ENCODE data around the gene ARHGEF2.

Gene ARHGEF2

GRCh38 chr1:155942578-155943141 is 35.7 kb downstream of the ARHGEF2 start:
- Histone ChIP-seq H3K27ac (replicated peaks; ENCODE audit: low read length) (no peak overlapping the region), H3K36me3 (replicated peaks in 1 of 2; ENCODE audit: control insufficient read depth in 2 of 2, insufficient read depth in 2 of 2, low read length in 2 of 2) (peaks cover 8 to 19% of the 10 kb centered on the region in 2 donors), H3K9ac (ENCODE audit: low read depth, low read length, poor library complexity) (no peak overlapping the region), H3K23ac (ENCODE audit: low read depth, low read length, poor library complexity) (no peak overlapping the region), H4K8ac (ENCODE audit: low read depth, low read length) (no peak overlapping the region), H2BK12ac (ENCODE audit: low read length) (no peak overlapping the region), H2BK15ac (ENCODE audit: low read length) (no peak overlapping the region), H3K4ac (ENCODE audit: low read length) (no peak overlapping the region), H3K4me1 (ENCODE audit: control insufficient read depth in 2 of 2, insufficient read depth in 1 of 2, low read depth in 1 of 2, low read length in 2 of 2) (peaks cover 5 to 14% of the 10 kb centered on the region in 2 donors), H3K9me3 (replicated peaks in 1 of 2; ENCODE audit: control insufficient read depth in 2 of 2, insufficient read depth in 1 of 2, low read depth in 1 of 2, low read length in 2 of 2) (no peaks in the 10 kb centered on the region), H3K18ac (ENCODE audit: low read length) (no peak overlapping the region), H3K27me3 (ENCODE audit: control insufficient read depth in 3 of 3, insufficient read depth in 3 of 3, low read depth in 1 of 3, low read length in 3 of 3) (no peaks in the 10 kb centered on the region), H2AK5ac (ENCODE audit: low read depth, low read length) (peak overlapping the region; percentile 40), H2BK5ac (ENCODE audit: low read length) (no peak overlapping the region), H3K4me2 (ENCODE audit: insufficient read depth, low read length, poor library complexity, severe bottlenecking) (no peak overlapping the region), H3K14ac (ENCODE audit: low read length) (no peak overlapping the region), H3K4me3 (ENCODE audit: low read length in 2 of 2) (no peak overlapping the region), H3K79me1 (ENCODE audit: low read depth, low read length) (no peaks in the 10 kb centered on the region), H2BK120ac (ENCODE audit: low read depth, low read length) (no peak overlapping the region), H4K91ac (ENCODE audit: low read depth, low read length, poor library complexity) (no peak overlapping the region), H2AFZ (ENCODE audit: low read length) (no peak overlapping the region)
- no peak for DNase-seq (ENCODE audit: low spot score)
- WGBS, 2 donors (ENCODE audit: extremely low coverage in 2 of 2, insufficient read length in 2 of 2, insufficient replicate concordance in 1 of 2), result no CpG with 5 or more reads among the region's 11 CpGs

GRCh38 chr1:155941845-155942531 is 36.4 kb downstream of the ARHGEF2 start:
- no peak overlapping the region for H3K27ac ChIP-seq (replicated peaks; ENCODE audit: low read length)
- H3K4me2 ChIP-seq (ENCODE audit: insufficient read depth, low read length, poor library complexity, severe bottlenecking), result no peak overlapping the region
- no peak overlapping the region for H3K4ac ChIP-seq (ENCODE audit: low read length)
- H3K4me1 ChIP-seq (ENCODE audit: control insufficient read depth in 2 of 2, insufficient read depth in 1 of 2, low read depth in 1 of 2, low read length in 2 of 2), result peaks cover 5 to 14% of the 10 kb centered on the region in 2 donors
- H3K27me3 ChIP-seq (ENCODE audit: control insufficient read depth in 3 of 3, insufficient read depth in 3 of 3, low read depth in 1 of 3, low read length in 3 of 3), result no peaks in the 10 kb centered on the region
- H2BK120ac ChIP-seq (ENCODE audit: low read depth, low read length), result no peak overlapping the region
- H4K91ac ChIP-seq (ENCODE audit: low read depth, low read length, poor library complexity), result no peak overlapping the region
- H3K23ac ChIP-seq (ENCODE audit: low read depth, low read length, poor library complexity), result peak overlapping the region; percentile 70
- no peak overlapping the region for H2AK5ac ChIP-seq (ENCODE audit: low read depth, low read length)
- no CpG with 5 or more reads among the region's 29 CpGs for WGBS, 2 donors (ENCODE audit: extremely low coverage in 2 of 2, insufficient read length in 2 of 2, insufficient replicate concordance in 1 of 2)
- no peaks in the 10 kb centered on the region for H3K79me1 ChIP-seq (ENCODE audit: low read depth, low read length)
- H3K36me3 ChIP-seq (replicated peaks in 1 of 2; ENCODE audit: control insufficient read depth in 2 of 2, insufficient read depth in 2 of 2, low read length in 2 of 2), result peaks cover 4 to 12% of the 10 kb centered on the region in 2 donors
- no peak overlapping the region for H3K14ac ChIP-seq (ENCODE audit: low read length)
- H2AFZ ChIP-seq (ENCODE audit: low read length), result no peak overlapping the region
- DNase-seq (ENCODE audit: low spot score), result no peak
- H3K4me3 ChIP-seq (ENCODE audit: low read length in 2 of 2), result no peak overlapping the region
- H2BK15ac ChIP-seq (ENCODE audit: low read length), result no peak overlapping the region
- H4K8ac ChIP-seq (ENCODE audit: low read depth, low read length), result peak overlapping the region; percentile 45
- no peak overlapping the region for H3K18ac ChIP-seq (ENCODE audit: low read length)
- H2BK12ac ChIP-seq (ENCODE audit: low read length), result no peak overlapping the region
- H3K9me3 ChIP-seq (replicated peaks in 1 of 2; ENCODE audit: control insufficient read depth in 2 of 2, insufficient read depth in 1 of 2, low read depth in 1 of 2, low read length in 2 of 2), result no peaks in the 10 kb centered on the region
- peak overlapping the region; percentile 18 for H3K9ac ChIP-seq (ENCODE audit: low read depth, low read length, poor library complexity)
- no peak overlapping the region for H2BK5ac ChIP-seq (ENCODE audit: low read length)

GRCh38 chr1:155940993-155941844 is 37.1 kb downstream of the ARHGEF2 start, which contains the start of gene RXFP4:
Gene RXFP4 (plus strand): TSS chr1:155941638. CDS start chr1:155941710, 72 bp downstream.
- Histone ChIP-seq H2AK5ac (ENCODE audit: low read depth, low read length) (no peak within 1 kb of the TSS), H3K4me3 (ENCODE audit: low read length in 2 of 2) (no peak within 1 kb of the TSS), H4K91ac (ENCODE audit: low read depth, low read length, poor library complexity) (no peak within 1 kb of the TSS), H3K4ac (ENCODE audit: low read length) (no peak within 1 kb of the TSS), H3K18ac (ENCODE audit: low read length) (no peak within 1 kb of the TSS), H2BK120ac (ENCODE audit: low read depth, low read length) (no peak within 1 kb of the TSS), H3K36me3 (replicated peaks in 1 of 2; ENCODE audit: control insufficient read depth in 2 of 2, insufficient read depth in 2 of 2, low read length in 2 of 2) (peaks cover 3 to 4% of the 10 kb centered on the region in 2 donors), H4K8ac (ENCODE audit: low read depth, low read length) (peak within 1 kb of the TSS; percentile 45), H2BK5ac (ENCODE audit: low read length) (no peak within 1 kb of the TSS), H3K4me2 (ENCODE audit: insufficient read depth, low read length, poor library complexity, severe bottlenecking) (no peak within 1 kb of the TSS), H3K9me3 (replicated peaks in 1 of 2; ENCODE audit: control insufficient read depth in 2 of 2, insufficient read depth in 1 of 2, low read depth in 1 of 2, low read length in 2 of 2) (no peaks in the 10 kb centered on the region), H3K79me1 (ENCODE audit: low read depth, low read length) (no peaks in the 10 kb centered on the region), H2BK12ac (ENCODE audit: low read length) (no peak within 1 kb of the TSS), H3K14ac (ENCODE audit: low read length) (no peak within 1 kb of the TSS), H3K23ac (ENCODE audit: low read depth, low read length, poor library complexity) (peak within 1 kb of the TSS; percentile 70), H3K9ac (ENCODE audit: low read depth, low read length, poor library complexity) (peak within 1 kb of the TSS; percentile 18), H2AFZ (ENCODE audit: low read length) (peak within 1 kb of the TSS; percentile 65), H3K27ac (replicated peaks; ENCODE audit: low read length) (no peak within 1 kb of the TSS), H3K27me3 (ENCODE audit: control insufficient read depth in 3 of 3, insufficient read depth in 3 of 3, low read depth in 1 of 3, low read length in 3 of 3) (no peaks in the 10 kb centered on the region), H2BK15ac (ENCODE audit: low read length) (no peak within 1 kb of the TSS), H3K4me1 (ENCODE audit: control insufficient read depth in 2 of 2, insufficient read depth in 1 of 2, low read depth in 1 of 2, low read length in 2 of 2) (peaks cover 5 to 13% of the 10 kb centered on the region in 2 donors)
- WGBS, 2 donors (ENCODE audit: extremely low coverage in 2 of 2, insufficient read length in 2 of 2, insufficient replicate concordance in 1 of 2), result no CpG with 5 or more reads among the region's 11 CpGs
- DNase-seq (ENCODE audit: low spot score), result no peak
